ENCODE results near the gene MAP9. TPM values are rescaled to one million over a fixed set of nuclear protein-coding genes. Genes with fewer than 3 reads are reported as not detected.

MAP9 gene
- total RNA-seq, 2 experiments from 2014 or later: 3.2 to 13.4 TPM

- no TSS peak for BruUV-seq (replicated peaks)
- H3K9me2 ChIP-seq (ENCODE audit: insufficient read depth, low read length): no peaks in the 10 kb centered on the region
- no peaks in the 10 kb centered on the region for H3K79me2 ChIP-seq (ENCODE audit: insufficient read depth, low read depth, low read length)
- DNase-seq (ENCODE audit: low spot score): no peak
- H3K9me3 ChIP-seq (ENCODE audit: low read length): no peaks in the 10 kb centered on the region
- POLR2A ChIA-PET: no interaction called here
- H3K4me3 ChIP-seq (ENCODE audit: low read depth, low read length, poor library complexity, severe bottlenecking): no peak overlapping the region
- H3K36me3 ChIP-seq (ENCODE audit: insufficient read depth, low read length): no peaks in the 10 kb centered on the region
- H3K4me2 ChIP-seq (ENCODE audit: low read length): no peak overlapping the region
- intact Hi-C loops (cut with micrococcal nuclease; ENCODE audit: unreplicated experiment): no loop called here
- H3K27ac ChIP-seq (ENCODE audit: low read depth, low read length, poor library complexity, severe bottlenecking): no peak overlapping the region
- CTCF ChIA-PET (ENCODE audit: unreplicated experiment): no interaction called here
- H2AFZ ChIP-seq (ENCODE audit: low read length): no peak overlapping the region
- no peaks in the 10 kb centered on the region for H4K20me1 ChIP-seq (ENCODE audit: insufficient read depth, low read length)
- no peaks in the 10 kb centered on the region for H3K4me1 ChIP-seq (ENCODE audit: insufficient read depth, low read length, poor library complexity, severe bottlenecking)
- no peak for TF ChIP-seq EZH2phosphoT487 (IDR thresholded peaks at IDR 0.05; ENCODE audit: borderline replicate concordance, low read depth, low read length)
- TF ChIP-seq CTCF (conservative IDR thresholded peaks at IDR 0.05; ENCODE audit: low read length): no peak
These were observed 32.0 kb upstream of the MAP9 start for GRCh38 chr4:155408796-155409195.

- no peaks in the 10 kb centered on the region for H3K36me3 ChIP-seq (ENCODE audit: insufficient read depth, low read length)
- ChIA-PET POLR2A (no interaction called here), CTCF (ENCODE audit: unreplicated experiment) (no interaction called here)
- no peaks in the 10 kb centered on the region for H3K4me1 ChIP-seq (ENCODE audit: insufficient read depth, low read length, poor library complexity, severe bottlenecking)
- no peaks in the 10 kb centered on the region for H4K20me1 ChIP-seq (ENCODE audit: insufficient read depth, low read length)
- no peak for DNase-seq (ENCODE audit: low spot score)
- no peak overlapping the region for H3K27ac ChIP-seq (ENCODE audit: low read depth, low read length, poor library complexity, severe bottlenecking)
- BruUV-seq (replicated peaks): no TSS peak
- TF ChIP-seq CTCF (conservative IDR thresholded peaks at IDR 0.05; ENCODE audit: low read length) (no peak), EZH2phosphoT487 (IDR thresholded peaks at IDR 0.05; ENCODE audit: borderline replicate concordance, low read depth, low read length) (no peak)
- no peak overlapping the region for H3K4me3 ChIP-seq (ENCODE audit: low read depth, low read length, poor library complexity, severe bottlenecking)
- H3K79me2 ChIP-seq (ENCODE audit: insufficient read depth, low read depth, low read length): no peaks in the 10 kb centered on the region
- H2AFZ ChIP-seq (ENCODE audit: low read length): no peak overlapping the region
- no peaks in the 10 kb centered on the region for H3K9me2 ChIP-seq (ENCODE audit: insufficient read depth, low read length)
- H3K4me2 ChIP-seq (ENCODE audit: low read length): no peak overlapping the region
- intact Hi-C loops (cut with micrococcal nuclease; ENCODE audit: unreplicated experiment): no loop called here
- H3K9me3 ChIP-seq (ENCODE audit: low read length): no peaks in the 10 kb centered on the region
These were observed 30.7 kb upstream of the MAP9 start for GRCh38 chr4:155407480-155407879.

- POLR2A ChIA-PET: no interaction called here
- no peak overlapping the region for H3K4me2 ChIP-seq (ENCODE audit: low read length)
- H3K9me2 ChIP-seq (ENCODE audit: insufficient read depth, low read length): no peaks in the 10 kb centered on the region
- H2AFZ ChIP-seq (ENCODE audit: low read length): no peak overlapping the region
- H4K20me1 ChIP-seq (ENCODE audit: insufficient read depth, low read length): no peaks in the 10 kb centered on the region
- H3K79me2 ChIP-seq (ENCODE audit: insufficient read depth, low read depth, low read length): no peaks in the 10 kb centered on the region
- H3K36me3 ChIP-seq (ENCODE audit: insufficient read depth, low read length): no peaks in the 10 kb centered on the region
- BruUV-seq (replicated peaks): no TSS peak
- H3K27ac ChIP-seq (ENCODE audit: low read depth, low read length, poor library complexity, severe bottlenecking): no peak overlapping the region
- H3K4me3 ChIP-seq (ENCODE audit: low read depth, low read length, poor library complexity, severe bottlenecking): no peak overlapping the region
- no peak for TF ChIP-seq EZH2phosphoT487 (IDR thresholded peaks at IDR 0.05; ENCODE audit: borderline replicate concordance, low read depth, low read length)
- no peak for TF ChIP-seq CTCF (conservative IDR thresholded peaks at IDR 0.05; ENCODE audit: low read length)
- intact Hi-C loops (cut with micrococcal nuclease; ENCODE audit: unreplicated experiment): no loop called here
- CTCF ChIA-PET (ENCODE audit: unreplicated experiment): no interaction called here
- H3K9me3 ChIP-seq (ENCODE audit: low read length): no peaks in the 10 kb centered on the region
- no peaks in the 10 kb centered on the region for H3K4me1 ChIP-seq (ENCODE audit: insufficient read depth, low read length, poor library complexity, severe bottlenecking)
- no peak for DNase-seq (ENCODE audit: low spot score)
These were observed 28.3 kb upstream of the MAP9 start for GRCh38 chr4:155405059-155405458.

Measured in OCI-LY7 (cell line).